GM12878 (cell line): ENCODE results near the gene INHBB. TPM values are rescaled to one million over a fixed set of nuclear protein-coding genes. Genes with fewer than 3 reads are reported as not detected.

Experiments used
- ATAC-seq: fragments of 200-7000 bp; cut with Tn5 transposase; 3 replicates; pipeline ENCODE4 v1.9.1; 2020; ENCODE audit warnings: mild to moderate bottlenecking, moderate library complexity
- BruUV-seq: library from RNA; stranded (reverse); fragments of 400-500 nt; replicated peaks from 2 replicates; lab custom pipeline; 2021; lab: Mats Ljungman, UMichigan
- CTCF ChIA-PET: fragments of 300-600 bp; sonication (Branson Sonifier 250); formaldehyde crosslinking; extraction: SDS; loops from one replicate; lab custom pipeline; 2021; ENCODE audit warnings: inconsistent platforms; lab: Yijun Ruan, JAX
- POLR2A ChIA-PET: fragments of 350-600 bp; formaldehyde crosslinking; extraction: SDS; loops from one replicate; lab custom pipeline; 2021; ENCODE audit warnings: inconsistent platforms; lab: Charles Lee
- RAD21 ChIA-PET: fragments of 300-600 bp; sonication (Branson Sonifier 250); formaldehyde crosslinking; loops from one replicate; lab custom pipeline; 2023; ENCODE audit warnings: antibody characterized with exemption; ENCODE audit not compliant: unreplicated experiment; lab: Charles Lee
- SMC1A ChIA-PET: fragments of 300-600 bp; sonication (Branson Sonifier 250); formaldehyde crosslinking; loops from one replicate; lab custom pipeline; 2023; ENCODE audit not compliant: unreplicated experiment, uncharacterized antibody; lab: Charles Lee
- DNase-seq: peaks from one replicate; pipeline ENCODE4 v3.0.0-alpha.2; 2011; ENCODE audit warnings: low read depth, low spot score
- FAIRE-seq: peaks from 3 replicates; lab custom pipeline; 2011; peaks lifted over from hg19 to GRCh38; lab: Jason Lieb, UNC
- H2AFZ ChIP-seq: 2 replicates; pipeline ENCODE4 v1.6.0; 2011; ENCODE audit warnings: low read depth, low read length, control low read depth; ENCODE audit not compliant: control insufficient read depth
- H3K27ac ChIP-seq: 2 replicates; pipeline ENCODE4 v1.5.1; 2011; ENCODE audit warnings: control low read depth; ENCODE audit not compliant: control insufficient read depth, insufficient read depth
- H3K27me3 ChIP-seq, 2 experiments: replicated peaks in 1 of 2; 2 replicates each; pipeline versions ENCODE4 v1.6.0 to v1.6.1; 2011; ENCODE audit warnings: low read length in 1 of 2; ENCODE audit not compliant: control insufficient read depth in 2 of 2, insufficient read depth in 2 of 2
- H3K36me3 ChIP-seq, 2 experiments: 2 replicates each; pipeline ENCODE4 v1.5.1; 2011; ENCODE audit warnings: low read length in 1 of 2; ENCODE audit not compliant: control insufficient read depth in 2 of 2, insufficient read depth in 2 of 2
- H3K4me1 ChIP-seq: 2 replicates; pipeline ENCODE4 v1.6.1; 2011; ENCODE audit warnings: mild to moderate bottlenecking, low read length, moderate library complexity, mixed read lengths; ENCODE audit not compliant: control insufficient read depth, insufficient read depth
- H3K4me2 ChIP-seq: 2 replicates; pipeline ENCODE4 v1.6.0; 2011; ENCODE audit warnings: control low read depth; ENCODE audit not compliant: control insufficient read depth, insufficient read depth
- H3K4me3 ChIP-seq: fragments of 200-600 bp; sonication (generic); 2 replicates; pipeline ENCODE4 v1.5.1; 2016
- H3K79me2 ChIP-seq: 2 replicates; pipeline ENCODE4 v1.6.0; 2011; ENCODE audit warnings: low read length; ENCODE audit not compliant: control insufficient read depth, insufficient read depth
- H3K9ac ChIP-seq: 2 replicates; pipeline ENCODE4 v1.8.0; 2011; ENCODE audit warnings: low read length, control low read depth, mixed read lengths; ENCODE audit not compliant: control insufficient read depth, insufficient read depth
- H3K9me3 ChIP-seq: replicated peaks from 3 replicates; pipeline ENCODE4 v1.5.1; 2011; ENCODE audit warnings: mild to moderate bottlenecking, low read length; ENCODE audit not compliant: control insufficient read depth, insufficient read depth
- H4K20me1 ChIP-seq: 2 replicates; pipeline ENCODE4 v1.6.0; 2011; ENCODE audit not compliant: control insufficient read depth, insufficient read depth
- BCL3 ChIP-seq: IDR thresholded peaks from 2 replicates; pipeline ENCODE4 v1.6.1; 2011; ENCODE audit warnings: borderline replicate concordance, low read depth, mild to moderate bottlenecking, moderate library complexity, low read length; ENCODE audit not compliant: insufficient read depth, poor library complexity, severe bottlenecking
- BHLHE40 ChIP-seq, 2 experiments: fragments of 450-650 bp in 1 of 2; IDR thresholded peaks; 2 replicates each; pipeline ENCODE4 v1.6.1; 2011 to 2017; ENCODE audit warnings: low read depth in 2 of 2, borderline replicate concordance in 1 of 2, improper control_type of control experiment in 1 of 2, low read length in 1 of 2, mild to moderate bottlenecking in 1 of 2
- E2F4 ChIP-seq: IDR thresholded peaks from 2 replicates; pipeline ENCODE4 v1.6.1; 2012; ENCODE audit warnings: low read depth, low read length, improper control_type of control experiment
- E4F1 ChIP-seq: fragments of 450-650 bp; IDR thresholded peaks from 2 replicates; pipeline ENCODE4 v1.6.1; 2018; ENCODE audit warnings: borderline replicate concordance, mild to moderate bottlenecking; ENCODE audit not compliant: partially characterized antibody
- NRF1 ChIP-seq: conservative IDR thresholded peaks from 2 replicates; pipeline ENCODE4 v1.6.1; 2011; ENCODE audit warnings: mild to moderate bottlenecking, low read depth, low read length, improper control_type of control experiment
- PBX3 ChIP-seq: IDR thresholded peaks from 2 replicates; pipeline ENCODE4 v1.6.1; 2011; ENCODE audit warnings: mild to moderate bottlenecking, low read depth, low read length, moderate library complexity; ENCODE audit not compliant: insufficient replicate concordance
- RAD51 ChIP-seq: fragments of 450-650 bp; IDR thresholded peaks from 2 replicates; pipeline ENCODE4 v1.6.1; 2016; ENCODE audit warnings: moderate library complexity, mild to moderate bottlenecking, inconsistent platforms
- RB1 ChIP-seq: fragments of 450-650 bp; formaldehyde crosslinking; IDR thresholded peaks from 2 replicates; pipeline ENCODE4 v1.6.1; 2017; ENCODE audit warnings: mild to moderate bottlenecking, borderline replicate concordance
- RFX5 ChIP-seq: IDR thresholded peaks from 2 replicates; pipeline ENCODE4 v1.6.1; 2011; ENCODE audit warnings: low read depth, low read length, improper control_type of control experiment
- SPI1 ChIP-seq: IDR thresholded peaks from 2 replicates; pipeline ENCODE4 v1.6.1; 2011; ENCODE audit warnings: low read depth, mild to moderate bottlenecking, low read length, moderate library complexity, borderline replicate concordance; ENCODE audit not compliant: insufficient read depth
- ZBTB4 ChIP-seq: fragments of 450-650 bp; formaldehyde crosslinking; IDR thresholded peaks from 2 replicates; pipeline ENCODE4 v1.4.0; 2022; ENCODE audit warnings: mild to moderate bottlenecking, moderate library complexity
- ZNF24 ChIP-seq: fragments of 450-650 bp; IDR thresholded peaks from 2 replicates; pipeline ENCODE4 v1.6.1; 2017; ENCODE audit warnings: antibody characterized with exemption, mild to moderate bottlenecking
- WGBS: methylation state at CpG from one replicate; pipeline ENCODE4 v1.1.6; 2016; ENCODE audit warnings: low lambda C conversion rate; ENCODE audit not compliant: insufficient replicate concordance, insufficient coverage; ENCODE audit errors: missing lambda C conversion rate; 5-methylcytosine and 5-hydroxymethylcytosine counted together
- in situ Hi-C: fragments of 300-500 bp; cut with MboI; formaldehyde crosslinking; loops from 9 replicates; pipeline ENCODE4 v1.14.3; 2018; ENCODE audit warnings: mixed read lengths
- intact Hi-C: fragments of 100-400 bp; cut with micrococcal nuclease; formaldehyde crosslinking; loops from one replicate; pipeline ENCODE4 v1.14.2; 2022; ENCODE audit not compliant: unreplicated experiment
- polyA plus RNA-seq, 11 experiments: library from polyadenylated mRNA; depleted of rRNA in 4 of 11; unstranded in 6 of 11; stranded (reverse) in 5 of 11; fragments of >200 nt; fragmentation: Nextera tagmentation in 4 of 11; fragmentation: Illumina TruSeq in 1 of 11; extraction: Ambion mirVana in 4 of 11; extraction: Trizol in 1 of 11; gene quantifications; 1 replicate in 1 of 11; 2 replicates in 10 of 11; pipeline versions ENCODE4 v1.2.1 to v1.2.3, GENCODE V29; 2011 to 2016; ENCODE audit warnings: inconsistent platforms in 2 of 11, missing spikeins in 2 of 11, low read depth in 1 of 11
- total RNA-seq, 4 experiments: library from RNA; depleted of rRNA in 3 of 4; stranded (reverse); fragments of >200 nt in 3 of 4; fragmentation: Illumina TruSeq in 1 of 4; extraction: Trizol in 1 of 4; gene quantifications; 2 replicates each; pipeline versions ENCODE4 v1.2.1 to v1.2.3, GENCODE V29; 2013 to 2021

Gene INHBB
- total and polyA plus RNA-seq, 10 of the 15 experiments (the other 5 are each of a cell fraction or from before 2014, with no cell fraction given) = 0.05 TPM; not detected in 9

GRCh38 chr2:120395221-120396012 is 49.5 kb downstream of the INHBB start:
- no peak overlapping the region for H3K4me2 ChIP-seq
- no peaks in the 10 kb centered on the region for H3K4me1 ChIP-seq
- H3K36me3 ChIP-seq = no peaks in the 10 kb centered on the region
- FAIRE-seq (no peak), DNase-seq (no peak), ATAC-seq (no peak)
- no peaks in the 10 kb centered on the region; the same call in 2 of the 3 replicates for H3K9me3 ChIP-seq
- H2AFZ ChIP-seq = no peak overlapping the region
- H3K9ac ChIP-seq = no peak overlapping the region
- in situ Hi-C loops = no loop called here
- no peaks in the 10 kb centered on the region for H3K79me2 ChIP-seq
- CTCF ChIA-PET = no interaction called here
- H4K20me1 ChIP-seq = no peaks in the 10 kb centered on the region
- 28% methylated on average over 21 of the region's 21 CpGs for WGBS
- intact Hi-C loops = no loop called here
- BruUV-seq = no TSS peak
- H3K4me3 ChIP-seq = no peak overlapping the region
- H3K27me3 ChIP-seq = no peaks in the 10 kb centered on the region; a peak in 2 of 4 replicates
- RAD21 ChIA-PET = no interaction called here
- SMC1A ChIA-PET = no interaction called here
- H3K27ac ChIP-seq = no peak overlapping the region
- POLR2A ChIA-PET = no interaction called here
- no peak for TF ChIP-seq E4F1
- no peak for TF ChIP-seq PBX3
- TF ChIP-seq E2F4 = no peak
- TF ChIP-seq RB1 = no peak
- TF ChIP-seq NRF1 = no peak
- no peak for TF ChIP-seq BCL3
- TF ChIP-seq BHLHE40 (IDR thresholded peaks at IDR 0.05; ENCODE audit: borderline replicate concordance in 1 of 2, low read depth in 2 of 2, low read length in 1 of 2) = no peak
- no peak for TF ChIP-seq ZNF24
- no peak for TF ChIP-seq RAD51
- no peak for TF ChIP-seq RFX5
- TF ChIP-seq ZBTB4 (CRISPR knock-in tag) = no peak
- no peak for TF ChIP-seq SPI1
